ENCODE measurements around the gene VSIG4. TPM values are rescaled to one million over a fixed set of nuclear protein-coding genes. Genes with fewer than 3 reads are reported as not detected.

The VSIG4 gene
- polyA plus RNA-seq, 1 experiment: not detected

GRCh38 chrX:66054978-66055377 lies 15.1 kb upstream of the VSIG4 start:
- CTCF ChIA-PET: no interaction called here
- POLR2A ChIA-PET: no interaction called here
- TF ChIP-seq CTCF (IDR thresholded peaks at IDR 0.05; ENCODE audit: insufficient read depth, low read depth, low read length): no peak

GRCh38 chrX:66053414-66053813 lies 13.5 kb upstream of the VSIG4 start:
- H3K36me3 ChIP-seq (ENCODE audit: control insufficient read depth, insufficient read depth, low read length): no peaks in the 10 kb centered on the region
- no peak for DNase-seq (ENCODE audit: low read depth)
- ChIA-PET CTCF (no interaction called here), POLR2A (no interaction called here)
- H3K27me3 ChIP-seq (ENCODE audit: control insufficient read depth, insufficient read depth, low read length): no peaks in the 10 kb centered on the region
- TF ChIP-seq CTCF (IDR thresholded peaks at IDR 0.05; ENCODE audit: insufficient read depth, low read depth, low read length): no peak
- H3K4me3 ChIP-seq (ENCODE audit: low read depth, low read length): no peak overlapping the region

More at GRCh38 chrX:66054978-66055377, 15.1 kb upstream of the VSIG4 start:
- DNase-seq (ENCODE audit: low read depth): no peak
- Histone ChIP-seq H3K4me3 (ENCODE audit: low read depth, low read length) (no peak overlapping the region), H3K36me3 (ENCODE audit: control insufficient read depth, insufficient read depth, low read length) (no peaks in the 10 kb centered on the region), H3K27me3 (ENCODE audit: control insufficient read depth, insufficient read depth, low read length) (no peaks in the 10 kb centered on the region)

- DNase-seq (ENCODE audit: low read depth): no peak
- TF ChIP-seq CTCF (IDR thresholded peaks at IDR 0.05; ENCODE audit: insufficient read depth, low read depth, low read length): no peak
- Histone ChIP-seq H3K27me3 (ENCODE audit: control insufficient read depth, insufficient read depth, low read length) (no peaks in the 10 kb centered on the region), H3K36me3 (ENCODE audit: control insufficient read depth, insufficient read depth, low read length) (no peaks in the 10 kb centered on the region), H3K4me3 (ENCODE audit: low read depth, low read length) (no peak overlapping the region)
- ChIA-PET POLR2A (no interaction called here), CTCF (no interaction called here)
Measured at GRCh38 chrX:66051980-66052379, 12.1 kb upstream of the VSIG4 start.

- POLR2A ChIA-PET: no interaction called here
- TF ChIP-seq CTCF (IDR thresholded peaks at IDR 0.05; ENCODE audit: insufficient read depth, low read depth, low read length): no peak
- no peaks in the 10 kb centered on the region for H3K36me3 ChIP-seq (ENCODE audit: control insufficient read depth, insufficient read depth, low read length)
Measured at GRCh38 chrX:66050140-66050569, 10.3 kb upstream of the VSIG4 start.

GRCh38 chrX:66049056-66049455 lies 9.2 kb upstream of the VSIG4 start:
- DNase-seq (ENCODE audit: low read depth): no peak
- ChIA-PET POLR2A (no interaction called here), CTCF (interaction anchor here (0.7 kb wide), 1 partner anchor 11 kb away, joined by 4 read pairs; no protein-coding TSS in a partner anchor)
- no peak overlapping the region for H3K4me3 ChIP-seq (ENCODE audit: low read depth, low read length)
- TF ChIP-seq CTCF (IDR thresholded peaks at IDR 0.05; ENCODE audit: insufficient read depth, low read depth, low read length): no peak
- H3K27me3 ChIP-seq (ENCODE audit: control insufficient read depth, insufficient read depth, low read length): no peaks in the 10 kb centered on the region
- no peaks in the 10 kb centered on the region for H3K36me3 ChIP-seq (ENCODE audit: control insufficient read depth, insufficient read depth, low read length)

More at GRCh38 chrX:66050140-66050569, 10.3 kb upstream of the VSIG4 start:
- Histone ChIP-seq H3K4me3 (ENCODE audit: low read depth, low read length) (no peak overlapping the region), H3K27me3 (ENCODE audit: control insufficient read depth, insufficient read depth, low read length) (no peaks in the 10 kb centered on the region)
- DNase-seq (ENCODE audit: low read depth): no peak
- CTCF ChIA-PET: no interaction called here
